Esophagus squamous epithelium (tissue), 5 donors: ENCODE data around the gene MEIS1. TPM values are rescaled to one million over a fixed set of nuclear protein-coding genes. Genes with fewer than 3 reads are reported as not detected.

Source experiments
- DNase-seq: peaks from one replicate; lab custom pipeline; 2025; lab: John Stamatoyannopoulos, UW
- H3K27ac ChIP-seq, 4 donors: fragments of 200-600 bp; sonication (generic); one replicate each; pipeline ENCODE4 v1.5.1; 2016 to 2019; ENCODE audit warnings: mild to moderate bottlenecking in 1 of 4
- H3K27me3 ChIP-seq, 4 donors: fragments of 200-600 bp; sonication (generic); 1 replicate in 3 of 4; 2 replicates in 1 of 4; pipeline versions ENCODE4 v1.5.1 to v1.6.0; 2017 to 2021; ENCODE audit warnings: antibody characterized with exemption in 1 of 4
- H3K36me3 ChIP-seq, 3 donors: fragments of 200-600 bp; sonication (generic); one replicate each; pipeline ENCODE4 v1.5.1; 2016 to 2019
- H3K4me1 ChIP-seq, 3 donors: fragments of 200-600 bp; sonication (generic); one replicate each; pipeline ENCODE4 v1.5.1; 2017 to 2019
- H3K4me3 ChIP-seq, 4 donors: fragments of 200-600 bp; sonication (generic); 1 replicate in 3 of 4; 2 replicates in 1 of 4; pipeline ENCODE4 v1.5.1; 2016 to 2019; ENCODE audit warnings: mild to moderate bottlenecking in 2 of 4, moderate library complexity in 1 of 4
- H3K9me3 ChIP-seq, 3 donors: fragments of 200-600 bp; sonication (generic); one replicate each; pipeline ENCODE4 v1.5.1; 2016 to 2019
- POLR2A ChIP-seq, 4 donors: fragments of 450-650 bp; IDR thresholded peaks; one replicate each; pipeline ENCODE4 v1.6.1; 2017; ENCODE audit warnings: antibody characterized with exemption in 4 of 4, mild to moderate bottlenecking in 4 of 4, moderate library complexity in 3 of 4
- WGBS, 2 donors: methylation state at CpG; one replicate each; pipeline ENCODE4 v1.1.5; 2018; 5-methylcytosine and 5-hydroxymethylcytosine counted together
- intact Hi-C: fragments of 100-400 bp; cut with DNase I; formaldehyde crosslinking; loops from one replicate; pipeline ENCODE4 v1.15.0; 2022
- total RNA-seq, 4 donors: library from RNA; depleted of rRNA; stranded (reverse); fragments of >200 nt; gene quantifications; one replicate each; pipeline ENCODE4 v1.1.0, GENCODE V29; 2016
- TF ChIP-seq, protein P1 (sequence below), 6 experiments: fragments of 450-650 bp in 4 of 6; fragments of 200-600 bp in 2 of 6; sonication (generic) in 2 of 6; IDR thresholded peaks; one replicate each; pipeline ENCODE4 v1.5.1; 2016 to 2019; ENCODE audit warnings: antibody characterized with exemption in 6 of 6, mild to moderate bottlenecking in 4 of 6, moderate library complexity in 4 of 6
- donor health status: DM: yes; HTN: yes; CAD: no.

MEIS1 gene
- total RNA-seq, 4 donors from 2014 or later, result 17.8 to 56.1 (median 28.5) TPM

DNA sequence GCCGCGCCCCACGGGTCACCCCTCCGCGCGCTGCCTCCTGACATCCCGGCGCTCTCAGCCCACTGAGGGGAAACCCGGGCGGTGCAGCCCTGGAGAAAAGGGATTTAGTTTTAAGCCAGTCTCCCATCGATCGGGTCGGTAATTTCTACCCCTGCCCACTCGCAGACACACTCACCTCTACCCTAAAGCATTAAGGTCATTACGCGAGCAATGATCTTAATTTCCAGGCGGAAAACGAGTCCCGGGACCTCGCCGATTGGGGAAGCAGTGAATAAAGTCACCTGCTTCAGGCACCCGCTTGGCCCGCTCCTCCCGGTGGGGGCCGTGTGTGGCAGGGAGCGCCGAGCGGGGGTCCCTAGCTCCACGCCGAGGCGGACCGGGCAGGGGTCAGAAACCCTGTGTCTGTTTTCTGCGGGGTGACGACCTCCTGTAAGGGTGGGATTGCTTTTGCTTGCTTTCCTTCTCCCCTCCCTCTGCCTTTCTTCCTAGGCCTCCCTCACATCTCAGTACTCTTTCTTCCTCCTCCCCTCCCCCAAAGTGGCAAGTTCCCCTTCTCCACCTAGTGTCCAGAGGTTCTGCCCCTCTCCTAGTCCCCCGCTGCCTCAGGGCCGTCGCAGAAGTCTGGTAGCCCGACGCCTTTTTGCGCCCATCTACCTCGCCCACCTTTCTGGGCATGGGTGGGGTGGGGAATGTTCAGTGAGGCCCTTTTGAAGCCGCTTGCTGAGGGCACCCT, 142.6 kb downstream of the MEIS1 start:
- intact Hi-C loops, result loop anchor here (5.0 to 10.0 kb wide), 2 partner anchors 140 to 817 kb away; partner anchors contain the start of genes ETAA1 and MEIS1
- DNase-seq, result no peak
- no peaks in the 10 kb centered on the region for H3K36me3 ChIP-seq
- peaks cover 0 to 71% (median 0%) of the 10 kb centered on the region in 4 donors for H3K27me3 ChIP-seq
- H3K4me1 ChIP-seq, result peaks cover 8 to 66% (median 16%) of the 10 kb centered on the region in 3 donors
- WGBS, 2 donors, result 13 to 26% methylated on average over 16 to 34 of the region's 42 CpGs
- peak overlapping the region; percentile 78 to 92 (median 88) for H3K27ac ChIP-seq
- TF ChIP-seq, protein P1, sequence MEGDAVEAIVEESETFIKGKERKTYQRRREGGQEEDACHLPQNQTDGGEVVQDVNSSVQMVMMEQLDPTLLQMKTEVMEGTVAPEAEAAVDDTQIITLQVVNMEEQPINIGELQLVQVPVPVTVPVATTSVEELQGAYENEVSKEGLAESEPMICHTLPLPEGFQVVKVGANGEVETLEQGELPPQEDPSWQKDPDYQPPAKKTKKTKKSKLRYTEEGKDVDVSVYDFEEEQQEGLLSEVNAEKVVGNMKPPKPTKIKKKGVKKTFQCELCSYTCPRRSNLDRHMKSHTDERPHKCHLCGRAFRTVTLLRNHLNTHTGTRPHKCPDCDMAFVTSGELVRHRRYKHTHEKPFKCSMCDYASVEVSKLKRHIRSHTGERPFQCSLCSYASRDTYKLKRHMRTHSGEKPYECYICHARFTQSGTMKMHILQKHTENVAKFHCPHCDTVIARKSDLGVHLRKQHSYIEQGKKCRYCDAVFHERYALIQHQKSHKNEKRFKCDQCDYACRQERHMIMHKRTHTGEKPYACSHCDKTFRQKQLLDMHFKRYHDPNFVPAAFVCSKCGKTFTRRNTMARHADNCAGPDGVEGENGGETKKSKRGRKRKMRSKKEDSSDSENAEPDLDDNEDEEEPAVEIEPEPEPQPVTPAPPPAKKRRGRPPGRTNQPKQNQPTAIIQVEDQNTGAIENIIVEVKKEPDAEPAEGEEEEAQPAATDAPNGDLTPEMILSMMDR (IDR thresholded peaks at IDR 0.05), result peak in 1 of 6 experiments; percentile 23
- TF ChIP-seq POLR2A (IDR thresholded peaks at IDR 0.05), result no peak
- H3K9me3 ChIP-seq, result no peaks in the 10 kb centered on the region
- H3K4me3 ChIP-seq, result peak overlapping the region; percentile 51 to 77 (median 58)

DNA sequence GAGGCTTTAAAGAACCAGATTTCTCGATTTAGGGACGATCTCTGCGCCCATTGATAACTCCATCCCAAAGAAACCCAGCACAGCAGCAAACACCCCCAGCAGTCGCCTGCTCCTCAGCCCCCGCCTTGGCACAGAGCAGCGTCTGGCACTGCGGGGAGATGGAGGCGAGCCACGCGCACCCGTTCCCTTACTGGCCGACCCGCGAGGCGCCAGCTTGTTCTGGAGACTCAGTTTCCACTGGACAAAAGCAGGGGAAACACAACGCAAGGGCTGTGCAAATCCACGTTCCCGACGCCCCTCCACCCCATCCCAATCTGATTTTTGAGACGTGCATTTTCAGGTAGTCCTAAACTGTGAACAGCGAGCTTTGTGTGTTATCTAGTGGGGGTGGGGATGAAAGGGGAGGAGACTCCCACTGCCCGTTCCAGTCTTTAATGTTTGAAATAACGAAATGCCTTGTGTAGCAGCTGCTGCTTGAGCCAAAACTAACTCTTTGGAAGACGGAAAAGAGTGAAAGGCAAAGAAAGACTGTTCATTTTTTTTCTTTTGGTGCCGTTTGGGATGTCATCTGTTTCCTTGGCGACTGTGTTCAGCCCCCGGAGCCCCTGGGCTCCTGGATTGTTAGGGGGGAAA, 143.2 kb downstream of the MEIS1 start:
- intact Hi-C loops, result loop anchor here (5.0 to 10.0 kb wide), 2 partner anchors 141 to 817 kb away; partner anchors contain the start of genes ETAA1 and MEIS1
- Histone ChIP-seq H3K4me3 (peak overlapping the region in 3 of 4 donors; percentile 54 to 77 (median 62)), H3K9me3 (no peaks in the 10 kb centered on the region), H3K36me3 (no peaks in the 10 kb centered on the region), H3K27me3 (peaks cover 0 to 78% (median 0%) of the 10 kb centered on the region in 4 donors), H3K27ac (peak overlapping the region; percentile 78 to 92 (median 88)), H3K4me1 (peaks cover 8 to 68% (median 16%) of the 10 kb centered on the region in 3 donors)
- TF ChIP-seq, protein P1 (IDR thresholded peaks at IDR 0.05), result no peak
- no peak for TF ChIP-seq POLR2A (IDR thresholded peaks at IDR 0.05)
- no peak for DNase-seq
- 31 to 45% methylated on average over 12 to 22 of the region's 27 CpGs for WGBS, 2 donors

DNA sequence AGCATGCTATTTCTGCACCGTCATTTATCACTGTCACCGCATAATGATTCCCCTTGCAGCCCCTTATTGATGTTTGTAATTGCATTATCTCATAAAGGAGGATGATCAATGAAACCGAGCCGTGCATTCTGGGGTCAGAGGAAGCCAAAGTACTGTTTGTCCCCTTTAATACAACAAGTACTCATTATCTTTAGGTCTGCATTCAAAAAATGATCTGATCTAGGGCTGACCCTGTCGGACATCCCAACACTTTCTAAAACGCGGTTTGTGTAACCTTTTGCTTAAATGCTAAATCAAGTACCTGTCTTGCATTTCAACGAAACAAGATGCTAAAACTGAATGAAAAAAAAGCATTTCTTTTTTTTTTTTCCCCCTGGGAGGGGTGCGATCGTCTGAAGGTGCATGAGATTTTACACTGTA, 143.8 kb downstream of the MEIS1 start:
- DNase-seq, result no peak

DNA sequence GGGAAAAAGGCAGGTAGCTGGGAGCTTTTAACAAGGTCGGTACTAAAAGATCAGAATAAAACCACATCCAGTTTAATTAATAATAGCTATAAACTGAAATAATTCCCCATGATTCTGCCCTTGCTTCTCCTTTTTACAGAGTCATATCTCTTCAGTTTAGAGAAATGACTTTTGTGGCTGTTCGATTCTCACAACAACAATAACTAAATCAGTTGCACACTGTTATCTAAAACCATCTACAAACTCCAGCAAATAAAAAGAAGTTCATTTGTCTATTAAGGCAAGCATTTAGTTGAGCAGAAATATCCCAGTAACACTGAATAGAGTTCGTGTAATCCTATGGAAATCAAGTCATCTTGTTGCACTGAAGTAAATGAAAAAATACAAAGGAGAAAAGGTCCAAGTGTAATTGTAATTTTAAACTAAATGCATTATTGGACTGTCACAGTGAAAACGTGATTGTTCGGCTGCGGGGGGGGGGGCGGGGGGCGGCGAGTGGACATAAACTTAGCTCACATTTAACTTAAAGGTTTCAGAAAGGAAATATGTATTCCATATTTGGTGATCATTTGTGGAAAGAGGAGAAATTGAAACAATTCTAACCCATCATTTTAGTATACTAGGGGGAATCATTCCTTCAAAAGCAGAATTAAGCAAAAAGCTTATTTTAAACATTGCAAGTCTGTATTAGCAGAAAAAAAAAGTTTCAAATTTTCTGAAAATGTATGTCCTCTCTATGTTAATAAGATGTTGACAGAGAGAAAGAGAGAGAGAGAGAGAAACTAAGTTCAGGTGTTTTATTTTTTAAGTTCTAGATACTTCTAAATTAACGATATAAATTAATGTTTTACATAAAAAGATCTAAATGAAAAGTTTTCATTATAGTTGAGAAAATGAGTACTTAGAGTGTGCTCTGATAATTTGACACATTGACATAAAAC, 144.5 kb downstream of the MEIS1 start:
- peak overlapping the region in 3 of 4 donors; percentile 54 to 77 (median 62) for H3K4me3 ChIP-seq
- TF ChIP-seq POLR2A (IDR thresholded peaks at IDR 0.05), result no peak
- TF ChIP-seq, protein P1 (IDR thresholded peaks at IDR 0.05), result no peak
- H3K27ac ChIP-seq, result peak overlapping the region; percentile 76 to 92 (median 88)
- no peaks in the 10 kb centered on the region for H3K9me3 ChIP-seq
- H3K27me3 ChIP-seq, result peaks cover 0 to 88% (median 0%) of the 10 kb centered on the region in 4 donors
- H3K4me1 ChIP-seq, result peaks cover 8 to 62% (median 13%) of the 10 kb centered on the region in 3 donors
- no peak for DNase-seq
- intact Hi-C loops, result loop anchor here (5.0 to 10.0 kb wide), 2 partner anchors 142 to 815 kb away; partner anchors contain the start of genes ETAA1 and MEIS1
- 38 to 70% methylated on average over 9 of the region's 10 CpGs for WGBS, 2 donors
- H3K36me3 ChIP-seq, result no peaks in the 10 kb centered on the region

More for the DNA sequence above, 143.8 kb downstream of the MEIS1 start:
- 36 to 61% methylated on average over 10 of the region's 10 CpGs for WGBS, 2 donors
- TF ChIP-seq, protein P1 (IDR thresholded peaks at IDR 0.05), result no peak
- TF ChIP-seq POLR2A (IDR thresholded peaks at IDR 0.05), result no peak
- Histone ChIP-seq H3K27me3 (peaks cover 0 to 83% (median 0%) of the 10 kb centered on the region in 4 donors), H3K36me3 (no peaks in the 10 kb centered on the region), H3K27ac (peak overlapping the region; percentile 78 to 92 (median 88)), H3K4me3 (peak overlapping the region in 3 of 4 donors; percentile 54 to 77 (median 62)), H3K4me1 (peaks cover 8 to 68% (median 13%) of the 10 kb centered on the region in 3 donors), H3K9me3 (no peaks in the 10 kb centered on the region)
- intact Hi-C loops, result loop anchor here (5.0 to 10.0 kb wide), 2 partner anchors 141 to 816 kb away; partner anchors contain the start of genes ETAA1 and MEIS1
